NCI-H2081 treated with DMSO at 0.1 percent for 48 hours (cell line): ENCODE results near the gene LIN7B.
"Not testable (repeated sequence)": the region's sequence is repeated elsewhere in the genome, so short reads cannot be mapped to it uniquely, and the experiment has no call there.

Experiments used
- DNase-seq: peaks from one replicate; lab custom pipeline; 2025; lab: John Stamatoyannopoulos, UW

LIN7B gene

DNA sequence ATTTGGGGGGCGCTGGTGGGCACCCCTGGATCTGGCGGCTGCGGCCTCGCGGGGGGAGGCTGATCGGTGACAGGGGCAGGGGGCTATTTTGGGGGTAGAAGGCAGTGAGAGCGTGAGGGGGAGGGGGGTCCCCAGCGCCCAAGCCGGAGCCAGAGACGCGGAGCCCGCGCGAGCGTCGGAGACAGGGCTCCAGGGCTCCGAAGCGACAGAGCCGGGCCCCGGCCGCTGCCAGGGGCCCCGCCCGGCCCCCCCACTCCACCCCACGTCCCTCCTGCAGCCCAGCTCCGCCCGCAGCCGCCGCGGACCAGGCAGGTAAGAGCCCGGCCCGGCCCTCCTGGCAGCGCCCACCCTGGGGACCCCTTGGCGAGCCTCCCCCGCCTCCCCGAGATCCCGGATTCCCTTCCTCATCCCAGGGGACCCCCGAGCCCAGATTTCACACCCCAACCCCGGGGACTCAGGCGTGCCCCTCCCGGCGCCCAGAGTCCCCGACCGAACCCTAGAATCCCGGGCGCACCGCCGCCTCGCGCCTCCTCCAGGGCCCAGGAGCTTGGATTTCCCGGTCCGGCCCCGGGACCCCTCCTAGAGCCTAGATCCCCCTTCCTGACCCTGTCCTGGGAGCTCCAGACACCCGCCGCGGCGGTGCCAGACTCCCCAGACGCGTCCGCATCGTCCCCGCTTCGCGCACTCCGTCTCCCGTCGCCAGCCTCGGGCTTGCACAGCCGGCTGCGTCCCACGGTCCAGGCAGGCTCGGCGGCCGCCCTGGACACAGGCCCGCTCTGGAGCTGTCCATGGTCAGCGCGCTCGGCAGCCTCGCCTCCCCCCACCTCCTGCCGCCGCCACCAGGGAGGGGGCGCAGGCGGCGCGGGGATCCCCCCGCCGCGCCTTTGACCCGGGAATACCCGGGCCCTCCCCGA lies 5.5 kb downstream of the LIN7B start, which contains the start of gene PPFIA3:
Gene PPFIA3 (plus strand): TSS at position 134 of the 914 bp plus-strand sequence. CDS start 8,330 bp downstream, outside the sequence.
- no peak for DNase-seq

DNA sequence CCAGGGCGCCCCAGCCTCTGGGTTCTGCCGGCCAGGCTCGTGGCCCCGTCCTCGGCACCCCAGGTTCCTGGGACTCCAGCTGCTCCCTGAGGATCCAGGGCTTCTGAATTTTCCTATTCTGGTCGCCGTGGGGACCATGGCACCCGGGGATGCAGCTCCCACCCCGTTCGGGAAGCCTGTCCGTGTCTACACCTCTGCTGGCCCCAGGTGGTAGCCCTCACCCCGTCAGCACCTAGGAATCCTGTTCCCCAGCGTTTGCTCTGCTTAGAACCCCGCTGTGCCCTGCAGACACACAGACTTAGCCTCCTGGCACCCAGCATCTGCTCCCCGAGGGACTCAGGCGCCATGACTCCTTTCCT lies 6.1 kb downstream of the LIN7B start:
- no peak for DNase-seq

DNA sequence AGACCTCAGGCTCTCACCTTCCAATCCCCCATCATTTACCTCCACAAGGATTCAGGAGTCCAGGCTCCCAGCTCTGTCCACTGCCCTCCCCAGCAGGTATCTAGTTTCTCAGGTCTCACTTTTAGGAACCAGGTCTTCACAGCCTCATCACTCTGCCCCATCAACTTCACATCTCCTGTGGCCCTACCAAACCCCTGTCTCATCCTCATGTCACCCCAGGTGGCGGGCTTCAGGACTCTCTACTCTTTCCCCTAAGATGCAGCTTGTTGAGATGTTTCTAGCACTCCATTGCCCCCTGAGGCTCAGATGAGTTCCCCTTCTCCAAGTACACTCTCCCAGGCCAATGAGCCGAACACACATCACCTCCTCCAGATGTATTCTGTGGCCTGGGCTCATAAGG lies 6.7 kb downstream of the LIN7B start:
- no peak for DNase-seq

- not testable (repeated sequence) for DNase-seq
Measured at GRCh38 chr19:49121841-49122240, 7.7 kb downstream of the LIN7B start.

GRCh38 chr19:49123285-49123684 lies 9.1 kb downstream of the LIN7B start:
- DNase-seq: not testable (repeated sequence)

GRCh38 chr19:49125025-49125731 lies 11.0 kb downstream of the LIN7B start:
- DNase-seq: no peak

DNA sequence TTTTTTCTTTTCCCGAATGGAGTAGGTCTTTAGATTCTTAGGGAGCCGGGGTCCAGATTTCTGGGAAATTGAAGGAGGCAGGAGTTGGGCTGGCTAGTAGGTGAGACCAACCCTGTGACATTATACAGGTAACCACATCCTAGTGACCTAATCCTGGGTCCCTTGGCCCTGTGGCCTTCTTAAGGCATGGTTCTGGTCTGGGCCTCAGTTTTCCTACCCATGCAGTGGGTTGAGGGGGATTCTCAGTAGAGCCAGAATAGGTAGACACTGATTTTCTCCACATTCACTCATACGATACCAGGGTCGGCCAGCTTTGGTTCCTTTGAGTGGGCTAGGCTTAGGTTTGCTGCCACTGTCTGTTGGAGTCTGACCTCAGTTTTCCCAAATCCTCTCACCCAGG lies 12.4 kb downstream of the LIN7B start:
- no peak for DNase-seq

GRCh38 chr19:49127225-49127624 lies 13.1 kb downstream of the LIN7B start:
- DNase-seq: not testable (repeated sequence)

DNA sequence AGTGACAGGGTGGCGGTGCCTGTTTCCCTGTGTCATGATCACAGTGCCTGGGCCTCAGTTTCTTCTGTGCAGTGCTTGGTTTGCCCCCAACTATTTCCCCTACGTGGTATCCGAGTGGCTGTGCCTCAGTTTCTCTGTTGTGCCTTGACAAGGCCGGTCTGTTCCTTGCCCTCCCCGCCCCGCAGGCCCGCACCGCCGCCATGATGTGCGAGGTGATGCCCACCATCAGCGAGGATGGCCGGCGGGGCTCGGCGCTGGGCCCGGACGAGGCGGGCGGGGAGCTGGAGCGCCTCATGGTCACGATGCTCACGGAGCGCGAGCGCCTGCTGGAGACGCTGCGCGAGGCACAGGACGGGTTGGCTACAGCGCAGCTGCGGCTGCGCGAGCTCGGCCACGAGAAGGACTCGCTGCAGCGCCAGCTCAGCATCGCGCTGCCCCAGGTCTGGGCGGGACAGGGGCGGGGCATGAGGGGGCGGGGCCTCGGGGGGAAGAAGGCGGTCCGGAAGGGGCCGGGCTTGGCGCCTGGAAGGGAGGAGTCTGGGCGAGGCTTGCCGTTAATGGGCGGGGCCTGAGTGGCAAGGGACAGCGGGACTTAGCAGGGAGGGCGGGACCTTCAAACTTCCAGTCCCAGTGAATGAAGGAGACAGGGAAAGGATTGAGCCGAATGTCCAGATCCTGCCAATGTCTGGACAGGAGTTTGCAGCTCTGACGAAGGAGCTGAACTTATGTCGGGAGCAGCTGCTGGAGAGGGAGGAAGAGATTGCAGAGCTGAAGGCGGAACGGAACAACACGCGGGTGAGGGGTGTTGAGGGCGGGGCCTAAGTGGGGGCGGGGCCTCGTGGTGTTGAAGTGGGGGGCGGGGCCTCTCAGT lies 13.7 kb downstream of the LIN7B start:
- peak; percentile 48 for DNase-seq

- no peak for DNase-seq
Measured at GRCh38 chr19:49128545-49129237, 14.5 kb downstream of the LIN7B start.

GRCh38 chr19:49129238-49129583 lies 15.0 kb downstream of the LIN7B start:
- DNase-seq: no peak

- no peak for DNase-seq
Measured at GRCh38 chr19:49130325-49130724, 16.2 kb downstream of the LIN7B start.

- DNase-seq: no peak
Measured at GRCh38 chr19:49132974-49133609, 18.9 kb downstream of the LIN7B start.

GRCh38 chr19:49133621-49134454 lies 19.7 kb downstream of the LIN7B start:
- no peak for DNase-seq

- DNase-seq: no peak
Measured at GRCh38 chr19:49135686-49136085, 21.5 kb downstream of the LIN7B start.

- DNase-seq: no peak
Measured at GRCh38 chr19:49136771-49137171, 22.6 kb downstream of the LIN7B start.

GRCh38 chr19:49140951-49141350 lies 26.8 kb downstream of the LIN7B start:
- no peak for DNase-seq

GRCh38 chr19:49141352-49141751 lies 27.2 kb downstream of the LIN7B start:
- DNase-seq: no peak

DNA sequence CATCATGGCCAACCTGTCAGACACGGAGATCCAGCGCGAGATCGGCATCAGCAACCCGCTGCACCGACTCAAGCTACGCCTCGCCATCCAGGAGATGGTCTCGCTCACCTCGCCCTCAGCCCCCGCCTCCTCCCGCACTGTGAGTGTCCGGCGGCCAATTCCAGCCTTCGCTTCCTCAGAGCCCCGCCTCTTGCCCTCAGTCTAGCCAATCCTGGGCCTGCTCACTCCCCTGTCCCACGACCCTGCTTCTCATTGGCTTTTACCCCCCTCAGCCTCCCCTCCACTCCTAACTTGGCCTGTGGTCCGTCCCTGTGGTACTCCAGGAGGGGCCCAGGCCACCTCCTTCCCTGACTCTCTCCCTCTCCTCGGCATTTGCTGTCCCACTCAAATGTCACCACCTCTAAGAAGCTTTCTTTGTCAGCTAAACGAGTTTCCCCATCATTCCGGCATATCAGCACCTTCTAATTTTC lies 28.7 kb downstream of the LIN7B start:
- DNase-seq: no peak
